GM21529 (cell line): Measurements from ENCODE around the gene EME1.
"Not testable (repeated sequence)": the region's sequence is repeated elsewhere in the genome, so short reads cannot be mapped to it uniquely, and the experiment has no call there.

Experiments used
- ATAC-seq: cut with Tn5 transposase; IDR thresholded peaks from one replicate; pipeline ENCODE4 v1.9.1; 2021; ENCODE audit not compliant: unreplicated experiment

Gene EME1

DNA sequence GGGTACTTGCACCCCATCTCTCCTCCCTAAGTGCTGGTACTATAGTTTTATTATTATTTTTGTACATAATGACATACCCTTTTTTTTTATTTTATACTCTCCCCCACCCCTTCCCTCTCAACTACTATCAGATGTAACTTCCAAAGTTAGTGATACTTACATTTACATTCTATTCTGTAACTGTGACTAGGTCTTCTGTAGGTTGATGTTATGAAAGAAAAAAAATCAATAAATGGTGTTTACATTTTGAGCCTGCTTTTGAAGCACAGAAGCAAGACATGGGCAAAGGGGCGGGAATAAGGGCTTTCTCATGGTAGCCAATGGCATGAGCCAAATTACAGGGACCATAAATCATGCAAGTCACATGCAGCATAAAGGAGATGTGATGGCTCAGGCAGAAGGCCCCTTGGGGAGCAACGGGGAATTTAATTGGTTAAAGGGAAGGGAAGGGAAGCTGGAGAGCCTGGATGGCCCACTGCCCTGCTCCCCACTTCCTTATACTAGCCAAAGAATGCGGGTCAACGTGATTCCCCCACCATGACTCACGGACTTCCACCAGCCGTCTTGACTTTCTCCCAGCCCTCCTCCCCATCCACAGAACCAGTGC lies 50.6 kb downstream of the EME1 start:
- no peak for ATAC-seq

DNA sequence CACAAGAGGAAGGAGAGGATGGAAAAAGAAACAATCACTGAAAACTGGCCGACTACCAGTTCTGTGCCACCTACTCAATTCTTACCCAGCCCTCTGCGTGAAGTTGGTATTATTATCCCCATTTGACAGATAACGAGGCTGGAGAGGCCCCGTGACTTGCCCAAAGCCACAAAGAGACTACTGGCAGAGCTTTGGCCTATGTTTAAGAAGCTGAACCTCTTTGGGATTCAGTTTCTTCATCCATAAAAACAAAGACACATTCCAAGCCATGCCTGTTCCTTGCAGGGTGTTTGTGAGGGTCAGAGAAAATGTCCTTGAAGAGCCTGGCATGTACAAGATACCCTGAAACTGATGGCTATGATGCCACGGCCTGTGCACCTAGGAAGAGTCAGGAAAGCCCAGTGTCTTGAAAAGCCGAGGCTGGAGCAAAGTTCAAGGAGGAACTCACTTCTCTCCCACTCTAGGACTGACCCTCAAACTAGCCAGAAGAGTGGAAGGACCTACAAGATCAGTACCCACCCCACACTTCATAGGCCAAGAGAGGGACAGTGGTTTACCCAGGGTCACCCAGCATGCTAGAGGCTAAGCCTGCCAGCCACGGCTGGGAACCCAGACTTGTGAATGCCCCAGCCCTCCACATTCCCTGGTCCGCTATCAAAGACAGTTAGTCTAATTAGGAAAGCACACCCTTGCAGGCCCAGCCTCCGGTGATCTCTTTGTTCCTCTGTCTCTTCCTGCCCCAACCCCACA lies 51.4 kb downstream of the EME1 start:
- no peak for ATAC-seq

GRCh38 chr17:50424996-50425681 lies 52.1 kb downstream of the EME1 start:
- no peak for ATAC-seq

DNA sequence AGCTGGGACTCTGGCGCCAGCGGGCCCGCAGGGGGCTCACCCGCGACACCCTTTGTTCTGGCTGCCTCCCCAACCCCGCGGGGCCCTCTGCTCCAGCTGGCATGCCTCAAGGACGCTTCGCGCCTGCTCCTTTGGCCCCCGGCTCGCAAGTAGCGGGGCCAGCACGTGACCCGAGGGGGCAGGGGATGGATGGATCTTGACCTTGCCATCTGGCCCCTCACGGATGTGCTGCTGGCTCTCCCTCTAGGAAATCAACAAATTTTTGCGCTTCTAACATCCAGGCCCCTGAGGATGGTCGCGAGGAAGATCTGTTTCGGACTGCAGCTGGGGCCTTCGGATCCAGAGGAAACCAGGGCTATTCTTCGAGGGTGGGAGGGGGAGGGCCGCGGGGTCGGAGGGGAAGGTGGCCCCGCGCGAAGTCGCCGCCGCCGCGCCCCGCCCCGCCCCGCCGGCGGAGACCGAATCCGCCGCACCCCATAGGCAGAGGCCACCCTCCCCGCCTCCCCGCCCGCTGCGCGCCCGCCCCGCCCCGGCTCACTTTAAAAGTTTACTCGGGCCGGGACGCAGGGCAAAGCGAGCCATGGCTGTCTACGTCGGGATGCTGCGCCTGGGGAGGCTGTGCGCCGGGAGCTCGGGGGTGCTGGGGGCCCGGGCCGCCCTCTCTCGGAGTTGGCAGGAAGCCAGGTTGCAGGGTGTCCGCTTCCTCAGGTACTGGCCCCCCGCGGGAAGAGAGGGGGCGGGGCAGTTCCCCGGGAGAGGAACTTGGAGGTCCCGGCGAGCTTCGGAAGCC lies 52.8 kb downstream of the EME1 start, which contains the start of gene ACSF2:
ACSF2 (plus strand) TSS at position 537 of the 790 bp plus-strand sequence; CDS start at position 581, 44 bp downstream.
- peak; percentile 57 for ATAC-seq

DNA sequence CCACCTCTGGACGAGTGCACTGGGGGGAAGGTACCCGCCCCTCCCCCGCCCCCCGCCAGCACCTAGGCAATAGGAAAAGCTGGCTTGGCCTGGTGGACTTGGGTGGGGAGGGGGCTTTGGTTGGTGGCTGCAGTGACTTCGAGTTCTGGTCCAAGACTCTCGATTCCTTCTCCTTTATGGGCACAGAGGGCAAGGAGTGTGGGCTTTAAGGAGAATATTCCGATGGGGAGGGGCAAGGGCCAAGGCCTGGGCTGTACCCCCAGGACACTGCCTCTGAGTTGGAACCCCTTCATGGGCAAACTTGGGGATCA lies 53.4 kb downstream of the EME1 start:
- ATAC-seq, result peak; percentile 6

DNA sequence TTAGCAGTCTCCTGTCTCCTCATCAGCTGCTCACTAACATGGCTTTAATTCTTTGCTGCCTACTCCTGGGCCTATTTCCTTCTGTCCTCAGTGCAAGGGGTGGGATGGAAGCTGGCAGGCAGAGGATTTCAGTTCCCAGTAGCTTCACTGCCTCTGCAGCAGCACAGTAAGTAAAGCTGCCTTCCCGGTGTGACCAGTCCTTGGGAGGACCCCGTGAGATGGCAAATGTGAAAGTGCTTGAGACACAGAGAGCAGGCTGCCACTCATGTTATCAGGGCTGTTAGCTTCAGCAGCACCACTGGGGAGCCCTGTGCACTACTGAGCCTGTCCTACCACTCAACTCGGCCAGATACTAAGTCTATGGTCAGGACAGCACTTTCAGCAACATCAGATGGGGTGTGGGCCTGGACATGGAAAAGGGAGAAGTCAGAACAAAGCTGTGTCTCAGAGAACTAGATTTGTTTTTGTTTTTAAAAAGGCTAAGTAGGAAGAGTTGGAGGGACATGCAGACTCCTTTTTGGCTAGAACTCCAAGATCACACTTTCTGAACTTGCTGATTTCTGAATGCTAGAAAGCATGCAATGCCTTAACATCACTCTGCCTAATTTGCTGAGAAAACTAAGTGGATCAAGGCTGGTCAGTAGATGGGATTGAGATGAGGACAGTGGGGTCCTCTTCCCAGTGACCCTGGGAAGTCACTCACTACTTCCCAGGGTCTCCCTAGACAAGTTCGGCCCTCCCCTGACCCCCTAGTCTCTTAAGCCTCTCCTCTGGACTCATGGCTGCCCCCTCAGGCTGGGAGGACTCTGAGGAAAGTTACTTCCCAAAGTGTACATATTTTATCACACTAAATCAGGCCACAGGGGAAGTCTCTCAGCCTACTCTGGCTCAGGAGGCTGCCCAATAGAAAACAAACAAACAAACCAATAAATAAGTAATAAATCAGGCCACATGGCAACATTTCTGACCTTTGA lies 54.1 kb downstream of the EME1 start:
- peak; percentile 34 for ATAC-seq

DNA sequence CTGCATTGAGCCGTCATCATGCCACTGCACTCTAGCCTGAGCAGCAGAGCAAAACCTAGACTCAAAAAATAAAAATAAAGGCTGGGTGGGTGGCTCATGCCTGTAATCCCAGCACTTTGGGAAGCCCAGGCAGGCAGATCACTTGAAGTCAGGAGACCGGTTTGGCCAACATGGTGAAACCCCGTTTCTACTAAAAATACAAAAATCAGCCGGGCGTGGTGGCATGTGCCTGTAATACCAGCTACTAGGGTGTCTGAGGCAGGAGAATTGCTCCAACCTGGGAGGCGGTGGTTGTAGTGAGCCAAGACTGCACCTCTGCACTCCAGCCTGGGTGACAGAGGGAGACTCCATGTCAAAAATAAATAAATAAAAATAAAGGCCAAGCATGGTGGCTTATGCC lies 55.1 kb downstream of the EME1 start:
- ATAC-seq, result not testable (repeated sequence)

DNA sequence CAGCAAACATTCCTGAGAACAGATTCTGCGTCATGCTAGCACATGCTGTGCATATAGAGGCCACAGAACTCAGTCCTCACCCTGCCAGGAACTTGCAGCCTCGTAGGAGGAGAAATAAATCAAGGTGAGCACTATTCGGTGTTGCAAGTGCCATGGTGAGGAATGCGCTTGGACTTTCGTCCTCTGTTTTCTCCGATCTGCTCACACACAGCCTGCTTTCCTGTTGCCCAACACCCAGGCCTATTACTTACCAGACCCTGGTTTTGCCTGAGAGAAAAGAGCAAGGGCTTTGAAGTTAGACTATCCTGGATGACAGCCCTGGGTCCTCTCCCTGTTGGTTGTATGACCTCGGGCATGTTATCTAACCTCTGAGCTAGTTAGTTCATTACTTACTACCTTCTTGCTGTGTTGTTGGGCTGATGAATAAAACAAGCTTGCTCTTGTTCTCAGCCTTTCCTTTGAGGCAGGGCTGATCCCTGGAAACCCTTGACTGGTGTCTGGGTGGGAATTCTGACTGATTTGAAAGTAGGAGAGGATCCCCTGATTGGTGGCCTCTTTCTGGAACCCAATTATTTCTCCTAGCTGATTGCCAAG lies 55.9 kb downstream of the EME1 start:
- ATAC-seq, result no peak

DNA sequence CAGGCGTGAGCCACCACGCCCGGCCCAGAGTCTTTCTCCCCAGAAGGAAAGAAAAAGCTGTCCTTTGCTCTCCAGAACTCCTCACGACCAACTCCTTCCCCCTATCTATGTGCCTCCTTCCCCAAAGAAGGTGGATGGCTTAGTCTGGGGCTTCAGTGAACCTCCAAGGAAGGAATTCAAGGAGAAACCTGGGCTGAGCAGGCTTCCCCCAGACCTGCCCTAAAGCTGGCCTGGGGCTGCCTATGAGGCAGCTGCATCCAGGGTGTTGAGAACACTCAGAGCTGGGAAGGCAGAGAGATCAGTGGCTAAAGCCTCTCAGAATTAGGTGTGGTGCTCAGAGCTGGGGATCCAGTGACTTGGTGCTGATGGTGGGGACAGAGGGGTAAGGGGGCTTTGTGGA lies 56.8 kb downstream of the EME1 start:
- no peak for ATAC-seq
